Mammary epithelial cell (primary cell): ENCODE data around the gene ZBTB7A.

Experiments
- EZH2 ChIP-seq: IDR thresholded peaks from 2 replicates; pipeline ENCODE4 v1.6.1; 2012; ENCODE audit warnings: low read length, inconsistent platforms, borderline replicate concordance
- TF ChIP-seq, protein P1 (sequence below), 2 donors: IDR thresholded peaks in 1 of 2; conservative IDR thresholded peaks in 1 of 2; 2 replicates each; pipeline ENCODE4 v1.5.1; 2011 to 2012; ENCODE audit warnings: inconsistent platforms in 2 of 2, low read length in 2 of 2, mild to moderate bottlenecking in 2 of 2, control low read depth in 1 of 2, low read depth in 1 of 2; ENCODE audit not compliant: insufficient read depth in 1 of 2; ENCODE audit errors: extremely low read depth in 1 of 2

DNA sequence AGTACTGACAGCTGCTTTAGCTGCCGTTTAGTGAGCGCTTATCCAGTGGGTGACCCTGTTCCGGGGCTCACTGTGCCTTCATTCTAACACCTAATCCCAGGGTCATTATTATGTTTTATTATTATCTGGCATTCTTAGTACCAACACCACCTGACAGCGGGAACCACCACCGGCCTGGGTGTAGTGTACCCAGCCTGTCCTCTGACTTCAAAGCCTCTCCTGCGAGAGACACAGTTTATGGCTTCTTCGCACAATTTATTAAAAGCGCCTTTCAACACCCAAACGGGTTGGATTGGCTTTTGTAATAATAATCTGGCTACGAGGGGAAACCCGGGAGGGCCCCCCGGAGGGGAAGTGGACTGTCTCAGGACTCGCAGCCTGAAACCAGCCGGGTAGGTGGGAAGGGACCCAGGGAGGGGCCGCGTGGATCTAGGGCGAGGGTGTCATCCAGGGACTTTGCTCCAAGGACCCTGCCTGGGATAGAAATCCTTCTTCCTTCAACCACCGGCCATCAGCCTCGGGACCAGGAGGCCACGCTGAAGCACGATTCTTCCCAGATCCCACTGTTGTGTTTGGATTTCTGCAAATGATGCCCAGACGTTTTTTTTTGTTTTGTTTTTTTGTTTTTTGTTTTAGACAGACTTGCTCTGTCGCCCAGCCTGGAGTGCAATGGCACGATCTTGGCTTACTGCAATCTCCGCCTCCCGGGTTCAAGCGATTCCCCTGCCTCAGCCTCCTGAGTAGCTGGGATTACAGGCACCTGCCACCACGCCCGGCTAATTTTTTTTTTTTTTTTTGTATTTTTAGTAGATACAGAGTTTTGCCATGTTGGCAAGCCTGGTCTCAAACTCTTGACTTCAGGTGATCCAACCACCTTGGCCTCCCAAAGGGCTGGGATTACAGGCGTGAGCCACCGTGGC lies 1.6 kb upstream of the ZBTB7A start:
- TF ChIP-seq EZH2: no peak
- TF ChIP-seq, protein P1, sequence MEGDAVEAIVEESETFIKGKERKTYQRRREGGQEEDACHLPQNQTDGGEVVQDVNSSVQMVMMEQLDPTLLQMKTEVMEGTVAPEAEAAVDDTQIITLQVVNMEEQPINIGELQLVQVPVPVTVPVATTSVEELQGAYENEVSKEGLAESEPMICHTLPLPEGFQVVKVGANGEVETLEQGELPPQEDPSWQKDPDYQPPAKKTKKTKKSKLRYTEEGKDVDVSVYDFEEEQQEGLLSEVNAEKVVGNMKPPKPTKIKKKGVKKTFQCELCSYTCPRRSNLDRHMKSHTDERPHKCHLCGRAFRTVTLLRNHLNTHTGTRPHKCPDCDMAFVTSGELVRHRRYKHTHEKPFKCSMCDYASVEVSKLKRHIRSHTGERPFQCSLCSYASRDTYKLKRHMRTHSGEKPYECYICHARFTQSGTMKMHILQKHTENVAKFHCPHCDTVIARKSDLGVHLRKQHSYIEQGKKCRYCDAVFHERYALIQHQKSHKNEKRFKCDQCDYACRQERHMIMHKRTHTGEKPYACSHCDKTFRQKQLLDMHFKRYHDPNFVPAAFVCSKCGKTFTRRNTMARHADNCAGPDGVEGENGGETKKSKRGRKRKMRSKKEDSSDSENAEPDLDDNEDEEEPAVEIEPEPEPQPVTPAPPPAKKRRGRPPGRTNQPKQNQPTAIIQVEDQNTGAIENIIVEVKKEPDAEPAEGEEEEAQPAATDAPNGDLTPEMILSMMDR (conservative IDR thresholded peaks at IDR 0.05 in 1 of 2, IDR thresholded peaks at IDR 0.05 in 1 of 2; ENCODE audit: extremely low read depth in 1 of 2, insufficient read depth in 1 of 2, low read depth in 1 of 2, low read length in 2 of 2): no peak
